ENCODE measurements around the gene LHX3. TPM values are rescaled to one million over a fixed set of nuclear protein-coding genes. Genes with fewer than 3 reads are reported as not detected.
"Not testable (repeated sequence)": the region's sequence is repeated elsewhere in the genome, so short reads cannot be mapped to it uniquely, and the experiment has no call there.

The LHX3 gene
- total RNA-seq, 1 donor from 2014 or later: not detected

DNA sequence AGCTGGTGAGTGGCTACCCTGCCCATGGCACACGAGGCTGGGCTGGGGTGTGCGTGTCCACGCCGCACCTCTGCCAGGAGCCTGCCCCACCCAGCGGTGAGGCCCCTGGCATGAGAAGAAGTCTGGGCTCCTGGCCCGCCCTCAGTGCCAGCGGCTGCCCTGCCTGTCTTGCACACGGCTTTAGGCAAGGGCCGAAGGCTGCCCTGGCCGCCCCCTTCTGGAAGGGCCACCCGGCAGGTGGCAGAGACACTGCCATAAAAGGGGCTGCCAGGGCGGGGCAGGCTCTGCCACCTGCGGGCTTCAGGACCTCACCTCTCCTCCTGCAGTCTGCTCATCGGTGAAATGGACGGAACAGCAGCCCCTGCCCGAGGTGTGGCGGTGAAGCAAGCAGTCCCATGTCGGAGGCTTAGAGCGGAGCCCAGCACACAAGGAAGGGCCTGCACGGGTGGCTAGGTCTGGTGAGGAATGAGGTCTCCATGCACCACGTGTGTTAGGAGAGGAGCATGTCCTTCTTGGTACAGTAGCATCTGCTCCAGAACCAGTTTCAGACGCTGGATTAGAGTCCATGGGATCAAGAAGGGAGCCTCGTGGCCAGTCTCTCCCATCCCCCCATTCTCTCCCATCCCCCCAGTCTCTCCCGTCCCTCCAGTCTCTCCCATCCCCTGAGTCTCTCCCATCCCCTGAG, 51.4 kb downstream of the LHX3 start:
- no peak for DNase-seq (ENCODE audit: low spot score)

GRCh38 chr9:136152931-136153330, 52.0 kb downstream of the LHX3 start:
- no peak for DNase-seq (ENCODE audit: low spot score)

DNA sequence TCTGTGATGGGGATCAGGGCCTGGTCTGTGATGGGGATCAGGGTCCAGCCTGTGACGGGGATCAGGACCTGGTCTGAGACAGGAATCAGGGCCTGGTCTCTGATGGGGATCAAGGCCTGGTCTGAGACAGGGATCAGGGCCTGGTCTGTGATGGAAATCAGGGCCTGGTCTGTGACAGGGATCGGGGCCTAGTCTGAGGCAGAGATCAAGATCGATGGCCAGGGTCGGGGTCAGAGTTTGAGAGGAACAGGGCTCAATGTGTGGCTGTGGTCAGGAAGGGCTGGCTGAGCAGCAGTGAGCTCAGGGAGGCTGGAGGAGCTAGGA, 52.4 kb downstream of the LHX3 start:
- no peak for DNase-seq (ENCODE audit: low spot score)

DNA sequence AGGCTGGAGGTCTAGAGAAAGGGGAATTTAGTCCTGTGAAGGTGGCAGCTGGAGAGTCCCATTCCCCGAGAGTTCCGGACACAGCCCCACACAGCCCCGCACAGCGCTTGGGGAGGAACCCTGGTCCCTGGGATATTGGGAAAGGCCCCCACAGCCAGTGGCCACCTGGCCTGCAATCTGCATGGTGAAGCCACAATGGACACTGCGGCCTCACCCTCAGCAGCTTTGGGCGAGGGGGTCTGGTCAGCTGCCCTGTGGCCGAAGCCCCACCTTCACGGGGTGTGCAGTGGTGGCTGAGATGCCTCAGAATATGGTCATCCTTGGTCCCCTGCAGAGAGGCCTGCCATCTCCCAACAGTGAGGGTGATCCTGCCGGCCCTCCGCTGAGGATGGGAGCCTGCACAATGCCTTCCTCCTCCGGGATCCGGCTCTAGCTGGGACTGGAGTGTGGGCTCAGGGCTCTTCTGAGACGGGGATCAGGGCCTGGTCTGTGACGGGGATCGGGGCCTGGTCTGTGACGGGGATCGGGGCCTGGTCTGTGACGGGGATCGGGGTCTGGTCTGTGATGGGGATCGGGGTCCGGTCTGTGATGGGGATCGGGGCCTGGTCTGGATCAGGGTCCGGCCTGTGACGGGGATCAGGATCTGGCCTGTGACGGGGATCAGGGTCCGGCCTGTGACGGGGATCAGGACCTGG, 52.9 kb downstream of the LHX3 start:
- DNase-seq (ENCODE audit: low spot score): no peak

DNA sequence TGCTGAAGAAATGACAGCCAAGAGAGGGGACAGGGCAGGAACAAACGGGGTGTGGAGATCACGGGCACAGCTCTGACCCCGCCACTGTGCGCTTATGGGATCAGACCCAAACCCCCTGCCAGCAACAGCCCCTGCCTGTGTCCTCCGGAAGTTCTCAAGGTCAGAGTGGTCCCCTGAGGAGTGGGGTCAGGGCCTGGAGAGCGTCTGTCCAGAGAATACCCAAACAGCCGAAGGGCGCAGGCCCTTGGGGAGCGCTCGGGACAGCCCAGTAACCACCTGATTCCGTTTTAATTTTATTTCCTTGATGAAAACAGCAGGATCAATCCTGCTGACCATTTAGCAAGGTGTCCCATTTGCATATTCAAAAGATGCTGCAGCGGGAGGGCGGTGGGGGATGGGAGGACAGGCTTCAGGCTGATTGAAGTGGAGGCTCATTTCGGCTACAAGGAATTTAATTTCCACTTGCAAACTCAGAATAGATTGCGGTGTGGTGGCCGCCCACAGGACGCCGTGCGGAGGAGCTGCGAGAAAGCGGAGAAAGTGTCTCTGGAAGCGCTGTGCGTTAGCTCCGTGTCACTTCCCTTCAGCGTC, 53.6 kb downstream of the LHX3 start:
- DNase-seq (ENCODE audit: low spot score): no peak

DNA sequence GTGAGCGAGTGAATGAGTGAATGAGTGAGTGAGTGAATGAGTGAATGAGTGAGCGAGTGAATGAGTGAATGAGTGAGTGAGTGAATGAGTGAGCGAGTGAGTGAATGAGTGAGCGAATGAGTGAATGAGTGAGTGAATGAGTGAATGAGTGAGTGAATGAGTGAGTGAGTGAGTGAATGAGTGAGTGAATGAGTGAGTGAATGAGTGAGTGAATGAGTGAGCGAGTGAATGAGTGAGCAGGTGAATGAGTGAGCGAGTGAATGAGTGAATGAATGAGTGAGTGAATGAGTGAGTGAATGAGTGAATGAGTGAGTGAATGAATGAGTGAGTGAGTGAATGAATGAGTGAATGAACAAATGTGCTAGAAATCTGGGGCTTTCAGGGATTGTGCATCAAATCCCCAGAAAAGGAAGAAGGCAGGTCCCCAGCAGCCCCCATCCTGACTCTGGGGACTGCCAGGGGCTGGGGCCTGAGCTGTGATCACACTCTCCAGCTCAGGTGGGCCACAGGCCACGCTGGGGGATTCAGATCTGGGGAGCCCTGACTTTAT, 54.2 kb downstream of the LHX3 start:
- not testable (repeated sequence) for DNase-seq (ENCODE audit: low spot score)

GRCh38 chr9:136149853-136150252, 55.1 kb downstream of the LHX3 start:
- no peak for DNase-seq (ENCODE audit: low spot score)

DNA sequence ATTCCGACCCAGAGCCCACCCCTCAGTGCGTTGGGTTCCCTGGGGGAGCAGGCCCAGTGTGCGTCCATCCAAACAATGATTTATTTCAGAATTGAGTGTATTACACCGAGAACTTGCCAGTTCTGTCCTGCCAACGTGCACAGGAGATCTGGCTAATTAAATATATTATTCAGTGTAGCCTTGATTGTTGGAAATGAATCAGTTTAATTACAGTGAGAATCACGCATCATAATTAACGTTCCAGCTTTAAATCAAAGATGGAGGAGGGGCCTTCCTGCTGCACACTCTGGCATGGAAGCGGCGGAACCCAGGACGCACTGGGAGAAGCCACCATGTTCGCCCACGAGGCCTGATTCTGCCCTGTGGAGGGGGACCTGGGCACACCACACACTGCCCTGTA, 55.6 kb downstream of the LHX3 start:
- DNase-seq (ENCODE audit: low spot score): no peak

- DNase-seq (ENCODE audit: low spot score): no peak
These were observed 56.2 kb downstream of the LHX3 start for GRCh38 chr9:136148766-136149165.

GRCh38 chr9:136147890-136148714, 56.8 kb downstream of the LHX3 start:
- no peak for DNase-seq (ENCODE audit: low spot score)

DNA sequence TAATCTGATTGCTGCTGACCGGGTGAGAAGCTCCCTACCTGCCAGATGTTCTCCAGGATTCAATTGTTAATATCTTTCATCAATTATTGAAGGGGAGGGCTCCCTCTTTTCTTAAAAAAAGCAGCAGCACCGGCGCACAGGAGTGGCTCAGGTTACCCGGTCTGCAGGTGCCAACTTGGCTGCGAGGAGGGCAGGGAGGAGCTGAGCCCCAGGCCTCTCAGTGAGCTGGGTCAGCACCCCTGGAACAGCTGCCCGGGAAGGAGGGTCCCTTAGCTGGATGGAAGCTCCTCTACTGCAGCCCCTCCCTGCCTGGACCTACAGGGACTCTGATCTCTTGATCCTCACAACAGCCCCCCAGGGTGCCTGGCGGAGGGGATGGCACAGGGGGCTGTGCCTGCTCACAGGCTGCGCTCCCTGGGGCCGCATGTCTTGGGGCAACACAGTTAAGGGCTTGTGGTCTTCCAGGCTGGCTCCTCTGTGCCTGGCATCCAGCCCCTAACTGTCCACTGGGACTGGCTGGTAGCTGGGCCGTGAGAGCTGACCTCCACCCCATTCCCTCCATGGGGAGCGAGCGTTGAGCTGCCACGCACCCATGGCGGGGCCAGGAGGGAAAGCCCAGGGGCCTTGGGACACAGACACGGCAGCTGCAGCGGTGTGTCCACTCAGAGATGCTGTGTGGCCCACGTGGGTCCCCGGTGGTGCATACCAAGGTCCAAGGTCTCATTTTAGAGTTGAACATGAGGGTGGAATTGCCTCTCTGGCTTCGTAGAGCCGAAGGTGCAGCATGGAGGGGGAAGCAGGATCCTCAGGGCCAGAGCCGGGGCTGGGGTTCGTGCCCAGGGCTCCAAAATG, 57.7 kb downstream of the LHX3 start:
- no peak for DNase-seq (ENCODE audit: low spot score)

Other genes starting within 250 kb of the LHX3 start
- 35.0 TPM for gene UBAC1, start 243.8 kb downstream of the LHX3 start, total RNA-seq
- 59.6 TPM for gene NACC2, start 109.8 kb downstream of the LHX3 start, total RNA-seq
- gene TMEM250, start 86.3 kb downstream of the LHX3 start, total RNA-seq: 40.6 TPM
- gene QSOX2, start 40.7 kb upstream of the LHX3 start, total RNA-seq: 8.4 TPM
- gene CCDC187, start 99.0 kb upstream of the LHX3 start, total RNA-seq: 1.8 TPM
- 24.6 TPM for gene GPSM1, start 122.4 kb upstream of the LHX3 start, total RNA-seq
- 16.4 TPM for gene DNLZ, start 158.6 kb upstream of the LHX3 start, total RNA-seq
- gene CARD9, start 168.5 kb upstream of the LHX3 start, total RNA-seq: 8.2 TPM
- 9.1 TPM for gene SNAPC4, start 195.0 kb upstream of the LHX3 start, total RNA-seq
- gene ENTR1, start 205.5 kb upstream of the LHX3 start, total RNA-seq: 38.8 TPM
- gene PMPCA, start 205.5 kb upstream of the LHX3 start, total RNA-seq: 41.2 TPM
- 18.7 TPM for gene INPP5E, start 234.7 kb upstream of the LHX3 start, total RNA-seq